ENCODE measurements around the gene CRAMP1. TPM values are rescaled to one million over a fixed set of nuclear protein-coding genes. Genes with fewer than 3 reads are reported as not detected.

CRAMP1 gene
- total and polyA plus RNA-seq, 3 donors from 2014 or later, result 54.1 to 65.1 (median 54.8) TPM

DNA sequence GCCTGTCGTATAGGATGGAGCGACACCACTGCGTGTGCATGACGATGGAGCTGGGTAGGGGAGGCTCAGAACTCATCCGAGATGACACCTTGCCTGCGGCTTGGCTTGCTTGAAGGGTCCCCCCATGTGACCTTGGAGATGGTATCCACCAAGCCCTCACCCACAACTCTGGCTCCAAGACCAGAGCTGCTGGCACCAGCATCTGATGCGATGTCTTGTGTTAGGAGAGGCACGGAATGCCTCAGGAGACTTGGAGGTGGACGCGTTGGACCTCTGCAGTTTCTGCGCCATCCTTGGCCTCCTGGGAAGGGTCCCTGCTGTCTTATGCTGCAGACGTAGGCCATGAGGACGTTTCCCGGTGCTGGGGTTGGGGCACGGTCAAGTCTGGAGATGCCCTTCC lies 7.8 kb downstream of the CRAMP1 start:
- DNase-seq, result no peak
- intact Hi-C loops (cut with DNase I; ENCODE audit: low total_unique reads), result loop anchor here (10.0 kb wide), 1 partner anchor 85 kb away; the partner anchor contains the start of gene TMEM204
- Histone ChIP-seq H3K9me3 (no peaks in the 10 kb centered on the region), H3K4me1 (peaks cover 4% of the 10 kb centered on the region), H3K4me3 (no peak overlapping the region), H3K36me3 (ENCODE audit: low read depth, missing control alignments) (no peaks in the 10 kb centered on the region), H3K27me3 (no peaks in the 10 kb centered on the region), H3K27ac (no peak overlapping the region)
- no peak for TF ChIP-seq POLR2A (IDR thresholded peaks at IDR 0.05)
- TF ChIP-seq, protein P1, sequence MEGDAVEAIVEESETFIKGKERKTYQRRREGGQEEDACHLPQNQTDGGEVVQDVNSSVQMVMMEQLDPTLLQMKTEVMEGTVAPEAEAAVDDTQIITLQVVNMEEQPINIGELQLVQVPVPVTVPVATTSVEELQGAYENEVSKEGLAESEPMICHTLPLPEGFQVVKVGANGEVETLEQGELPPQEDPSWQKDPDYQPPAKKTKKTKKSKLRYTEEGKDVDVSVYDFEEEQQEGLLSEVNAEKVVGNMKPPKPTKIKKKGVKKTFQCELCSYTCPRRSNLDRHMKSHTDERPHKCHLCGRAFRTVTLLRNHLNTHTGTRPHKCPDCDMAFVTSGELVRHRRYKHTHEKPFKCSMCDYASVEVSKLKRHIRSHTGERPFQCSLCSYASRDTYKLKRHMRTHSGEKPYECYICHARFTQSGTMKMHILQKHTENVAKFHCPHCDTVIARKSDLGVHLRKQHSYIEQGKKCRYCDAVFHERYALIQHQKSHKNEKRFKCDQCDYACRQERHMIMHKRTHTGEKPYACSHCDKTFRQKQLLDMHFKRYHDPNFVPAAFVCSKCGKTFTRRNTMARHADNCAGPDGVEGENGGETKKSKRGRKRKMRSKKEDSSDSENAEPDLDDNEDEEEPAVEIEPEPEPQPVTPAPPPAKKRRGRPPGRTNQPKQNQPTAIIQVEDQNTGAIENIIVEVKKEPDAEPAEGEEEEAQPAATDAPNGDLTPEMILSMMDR (IDR thresholded peaks at IDR 0.05), result no peak
- WGBS, 2 donors, result 90 to 100% methylated on average over 6 to 15 of the region's 15 CpGs

DNA sequence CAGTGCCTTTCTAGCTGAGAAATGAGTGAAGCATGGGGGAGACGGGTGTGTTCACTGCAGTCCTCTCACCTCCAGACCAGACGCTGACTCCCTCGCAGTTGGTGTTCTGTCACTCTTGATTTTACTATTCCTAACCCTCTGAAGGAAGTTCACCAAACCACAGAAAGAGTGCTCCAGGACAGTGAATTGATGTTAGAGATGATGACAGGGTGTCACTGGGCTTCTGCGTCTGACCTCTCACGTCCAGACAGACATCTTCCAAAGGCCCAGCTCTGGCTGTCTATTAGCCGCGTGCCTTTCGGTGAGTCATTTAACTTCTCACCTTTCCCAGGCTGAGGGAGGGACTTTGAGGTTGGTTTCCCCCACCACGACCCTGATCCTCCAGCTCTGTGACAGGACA lies 8.2 kb downstream of the CRAMP1 start:
- Histone ChIP-seq H3K27ac (no peak overlapping the region), H3K36me3 (ENCODE audit: low read depth, missing control alignments) (no peaks in the 10 kb centered on the region), H3K4me1 (peaks cover 9% of the 10 kb centered on the region), H3K27me3 (no peaks in the 10 kb centered on the region), H3K9me3 (no peaks in the 10 kb centered on the region), H3K4me3 (no peak overlapping the region)
- no peak for DNase-seq
- intact Hi-C loops (cut with DNase I; ENCODE audit: low total_unique reads), result no loop called here
- TF ChIP-seq, protein P1 (IDR thresholded peaks at IDR 0.05), result no peak
- TF ChIP-seq POLR2A (IDR thresholded peaks at IDR 0.05), result no peak
- 90 to 94% methylated on average over 9 of the region's 9 CpGs for WGBS, 2 donors

DNA sequence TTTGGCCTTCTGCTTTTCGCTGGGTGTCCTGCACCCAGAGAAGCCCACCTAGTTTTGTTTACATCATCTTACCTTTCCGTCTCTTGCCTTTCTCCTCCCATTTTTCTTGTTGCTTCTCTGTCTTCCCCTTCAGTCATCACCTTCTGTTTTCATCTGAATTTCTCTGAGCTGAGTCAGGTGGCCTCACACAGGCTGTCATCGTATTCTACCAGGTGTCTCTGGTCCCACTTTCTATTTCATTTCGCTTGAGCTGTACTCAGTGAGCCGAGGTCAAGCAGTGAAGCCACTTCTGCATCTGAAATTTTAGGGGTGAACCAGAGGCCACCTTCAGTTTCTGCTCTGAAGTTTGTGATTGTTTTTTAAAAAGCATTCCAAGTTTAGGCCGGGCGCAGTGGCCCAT lies 9.7 kb downstream of the CRAMP1 start:
- TF ChIP-seq POLR2A (IDR thresholded peaks at IDR 0.05), result no peak
- TF ChIP-seq, protein P1 (IDR thresholded peaks at IDR 0.05), result no peak
- no peaks in the 10 kb centered on the region for H3K9me3 ChIP-seq
- no peak overlapping the region for H3K27ac ChIP-seq
- H3K4me3 ChIP-seq, result no peak overlapping the region
- no peaks in the 10 kb centered on the region for H3K36me3 ChIP-seq (ENCODE audit: low read depth, missing control alignments)
- DNase-seq, result no peak
- 95 to 98% methylated on average over 7 of the region's 7 CpGs for WGBS, 2 donors
- intact Hi-C loops (cut with DNase I; ENCODE audit: low total_unique reads), result no loop called here
- H3K27me3 ChIP-seq, result no peaks in the 10 kb centered on the region
- peaks cover 16% of the 10 kb centered on the region for H3K4me1 ChIP-seq

DNA sequence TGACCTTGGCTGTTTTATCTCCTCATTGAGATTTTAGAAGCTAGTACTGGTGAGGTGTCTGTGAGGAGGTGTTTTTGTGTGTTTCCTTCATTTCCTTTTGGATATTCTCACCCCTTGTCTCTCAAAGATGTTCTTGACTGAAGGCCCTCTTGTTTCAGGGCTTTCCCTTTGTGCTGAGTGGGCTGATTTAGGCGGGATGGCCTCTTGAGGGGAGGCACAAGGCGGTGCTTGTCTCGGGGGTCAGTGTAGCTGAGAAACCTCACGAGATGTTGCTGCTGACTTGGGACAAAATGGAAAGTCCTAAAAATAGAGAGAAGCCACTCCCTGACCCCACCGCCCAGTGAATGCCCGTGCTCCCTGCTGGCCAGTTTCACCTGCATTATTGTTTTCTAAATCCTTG lies 14.2 kb downstream of the CRAMP1 start:
- Histone ChIP-seq H3K27me3 (no peaks in the 10 kb centered on the region), H3K9me3 (no peaks in the 10 kb centered on the region), H3K27ac (no peak overlapping the region), H3K4me3 (no peak overlapping the region), H3K4me1 (peaks cover 29% of the 10 kb centered on the region), H3K36me3 (ENCODE audit: low read depth, missing control alignments) (no peaks in the 10 kb centered on the region)
- DNase-seq, result no peak
- TF ChIP-seq, protein P1 (IDR thresholded peaks at IDR 0.05), result no peak
- no peak for TF ChIP-seq POLR2A (IDR thresholded peaks at IDR 0.05)
- intact Hi-C loops (cut with DNase I; ENCODE audit: low total_unique reads), result no loop called here
- 55 to 75% methylated on average over 6 of the region's 6 CpGs for WGBS, 2 donors

DNA sequence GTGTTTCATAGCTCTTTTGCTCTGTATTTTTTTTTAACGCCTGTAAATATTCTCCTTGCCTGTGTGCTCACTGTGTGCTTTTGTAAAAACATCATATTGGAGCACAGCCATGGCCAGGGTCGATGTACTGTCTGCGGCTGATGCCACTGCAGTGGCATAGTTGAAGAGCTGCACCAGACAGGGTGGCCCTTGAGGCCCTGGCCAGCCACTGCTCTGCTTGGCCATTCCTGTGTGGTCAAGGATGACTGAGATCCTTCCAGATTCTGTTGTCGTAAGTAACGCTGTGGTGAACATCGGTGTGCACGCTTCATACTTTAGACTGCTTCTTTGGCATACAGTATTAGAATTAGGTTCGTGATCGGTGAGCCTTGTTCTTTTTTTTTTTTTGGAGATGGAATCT lies 14.6 kb downstream of the CRAMP1 start:
- no peaks in the 10 kb centered on the region for H3K9me3 ChIP-seq
- H3K4me3 ChIP-seq, result no peak overlapping the region
- no peak overlapping the region for H3K27ac ChIP-seq
- no peaks in the 10 kb centered on the region for H3K36me3 ChIP-seq (ENCODE audit: low read depth, missing control alignments)
- intact Hi-C loops (cut with DNase I; ENCODE audit: low total_unique reads), result no loop called here
- no peaks in the 10 kb centered on the region for H3K27me3 ChIP-seq
- WGBS, 2 donors, result 80 to 87% methylated on average over 9 of the region's 9 CpGs
- H3K4me1 ChIP-seq, result peaks cover 34% of the 10 kb centered on the region
- DNase-seq, result no peak
- no peak for TF ChIP-seq POLR2A (IDR thresholded peaks at IDR 0.05)
- TF ChIP-seq, protein P1 (IDR thresholded peaks at IDR 0.05), result no peak
